NCI-H2196 (cell line): ENCODE measurements around the gene RNF38.
"Not testable (repeated sequence)": the region's sequence is repeated elsewhere in the genome, so short reads cannot be mapped to it uniquely, and the experiment has no call there.

Experiments
- DNase-seq: peaks from one replicate; lab custom pipeline; 2025; ENCODE audit not compliant: unreplicated experiment; lab: John Stamatoyannopoulos, UW

The RNF38 gene

DNA sequence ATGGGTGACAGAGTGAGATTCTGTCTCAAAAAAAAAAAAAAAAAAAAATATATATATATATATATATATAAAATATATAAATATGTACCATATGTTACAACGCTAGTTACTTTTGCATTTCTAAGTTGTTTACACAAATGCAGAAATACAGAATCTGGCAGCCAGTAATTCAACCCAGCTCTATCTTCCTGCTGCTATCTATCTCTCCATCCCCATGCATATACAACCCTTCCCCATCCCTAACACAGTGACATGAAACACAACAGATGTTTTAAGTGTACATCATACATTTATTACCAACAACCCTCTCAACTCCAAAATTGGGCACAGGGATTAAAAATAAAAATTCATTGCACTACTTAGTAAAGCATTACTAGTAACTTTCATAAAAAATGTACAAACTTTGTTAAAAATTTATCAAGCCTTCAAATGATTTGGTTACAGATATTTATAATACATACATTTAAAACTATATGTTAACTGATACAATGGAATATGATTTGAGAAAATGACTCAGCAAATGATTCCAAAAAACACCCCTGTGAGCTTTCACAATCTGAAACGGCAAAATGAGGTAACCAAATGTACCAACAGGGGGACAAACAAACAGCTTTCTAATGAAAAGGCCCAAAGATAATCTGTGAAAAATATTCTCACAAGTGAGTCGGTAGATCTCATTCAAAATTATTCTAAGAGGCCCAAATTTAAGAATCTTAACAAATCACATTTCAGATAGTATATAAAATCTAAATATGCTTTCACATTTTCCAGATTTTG, 63.8 kb downstream of the RNF38 start:
- DNase-seq, result no peak

DNA sequence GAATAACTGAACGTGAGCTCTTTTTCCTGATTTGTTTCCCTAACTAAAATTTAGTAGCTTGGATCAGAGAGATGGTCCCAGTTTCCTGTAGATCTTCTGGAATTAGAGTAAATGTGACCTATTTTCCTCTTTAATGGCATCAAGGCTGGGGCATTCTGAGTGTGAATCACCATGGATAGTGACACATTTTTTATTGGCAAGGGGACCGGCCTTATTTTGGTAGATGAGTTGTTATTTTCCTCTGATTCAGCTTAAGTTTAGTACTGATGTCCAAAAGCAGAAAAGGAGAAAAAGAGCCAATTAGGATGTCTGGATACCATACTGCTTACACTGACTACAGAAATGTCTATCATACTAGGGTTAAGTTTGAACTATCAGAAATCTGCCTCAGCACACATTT, 68.1 kb downstream of the RNF38 start:
- DNase-seq, result no peak

DNA sequence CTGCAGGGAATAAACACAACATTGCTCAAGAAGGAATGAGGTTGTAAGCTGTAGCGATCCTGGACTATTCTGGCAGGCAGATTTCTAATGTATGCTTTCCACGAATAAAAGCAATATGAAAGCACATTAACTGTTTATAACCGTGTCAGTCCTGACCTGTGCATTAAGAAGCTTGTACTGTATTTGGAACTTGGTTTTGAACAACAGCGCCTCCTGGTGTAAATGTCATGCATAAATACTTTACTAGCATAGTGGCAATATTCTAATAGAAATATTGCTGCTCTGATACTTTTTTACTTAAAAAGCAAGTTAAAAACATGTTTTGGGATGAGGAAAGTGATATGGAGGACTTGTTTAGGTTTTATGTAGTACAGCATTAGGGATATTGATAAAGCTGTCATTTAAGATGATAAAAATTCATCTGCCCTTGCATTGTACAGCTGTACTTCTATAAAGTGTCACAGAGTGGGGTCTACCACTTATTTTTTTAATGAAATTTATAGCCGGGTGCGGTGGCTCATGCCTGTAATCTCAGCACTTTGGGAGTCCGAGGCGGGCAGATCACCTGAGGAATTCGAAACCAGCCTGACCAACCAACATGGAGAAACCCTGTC, 71.2 kb downstream of the RNF38 start:
- peak; percentile 71 for DNase-seq

DNA sequence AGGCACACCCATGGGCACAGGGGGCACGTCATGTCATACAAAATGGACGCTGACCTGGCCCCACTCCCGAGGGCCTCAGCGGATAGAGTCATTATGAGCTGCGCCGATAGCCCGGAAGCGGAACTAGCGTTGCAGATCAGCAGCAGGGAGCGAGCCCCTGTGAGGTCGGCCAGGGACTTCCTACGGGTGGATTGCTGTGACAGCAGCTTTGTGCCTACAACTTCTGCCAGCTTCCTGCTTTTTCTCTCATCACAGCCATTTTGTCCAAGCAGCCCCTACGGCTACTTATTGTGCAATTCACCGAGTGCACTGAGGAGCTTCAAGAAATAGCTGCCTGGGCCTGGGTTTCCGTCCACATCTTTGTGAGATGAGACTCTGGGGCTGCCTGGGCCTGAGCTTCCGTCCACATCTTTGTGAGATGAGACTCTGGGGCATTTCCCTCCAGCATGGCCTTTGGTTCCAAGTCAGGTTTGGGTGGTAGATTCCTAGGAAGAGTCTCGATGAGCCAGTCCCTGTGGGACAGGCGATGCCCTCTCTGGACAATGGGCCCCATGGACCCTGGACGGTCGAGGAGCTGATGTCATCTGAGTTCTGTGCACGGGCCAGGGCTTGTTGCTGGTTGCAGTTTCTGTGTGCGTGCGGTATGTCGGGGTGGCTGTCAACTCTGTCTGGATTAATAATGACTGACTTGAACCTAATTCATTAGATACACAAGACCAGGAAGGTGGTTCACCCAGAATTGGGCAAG, 74.8 kb downstream of the RNF38 start:
- no peak for DNase-seq

DNA sequence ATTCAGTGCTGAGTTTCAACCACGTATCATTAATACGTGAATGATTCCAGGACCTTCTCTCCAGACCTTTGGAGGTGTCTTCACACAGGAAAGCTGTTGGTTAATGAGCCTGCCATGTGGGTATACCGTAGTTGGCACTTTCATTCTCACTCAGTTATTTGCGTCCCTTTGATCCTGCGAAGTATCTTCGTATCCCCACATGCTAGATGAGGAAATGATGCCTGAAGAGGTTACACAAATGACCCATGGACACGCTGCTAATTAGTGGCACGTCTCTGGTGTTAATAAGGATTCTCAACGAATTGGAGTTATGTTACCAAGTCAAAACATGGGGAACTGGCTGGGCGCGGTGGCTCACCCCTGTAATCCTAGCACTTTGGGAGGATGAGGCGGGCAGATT, 76.1 kb downstream of the RNF38 start:
- DNase-seq, result no peak

DNA sequence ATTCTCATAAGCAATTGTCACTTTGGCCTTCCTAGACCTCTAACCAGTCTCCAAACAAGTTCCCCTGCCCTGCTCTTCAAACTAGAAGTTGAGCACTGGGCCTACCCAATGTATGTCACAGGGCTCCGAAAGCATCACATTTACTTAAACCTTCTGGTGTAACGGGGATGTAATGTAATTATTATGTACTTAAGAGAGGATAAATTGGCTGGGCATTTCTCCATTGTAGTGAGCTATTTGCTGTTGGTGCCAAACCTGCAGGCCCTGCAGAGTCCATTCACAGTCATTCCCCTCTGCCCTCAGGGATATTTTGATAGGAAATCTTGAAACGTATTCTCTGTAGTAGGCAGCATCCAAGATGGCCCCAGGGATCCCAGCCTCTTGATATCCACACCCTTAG, 77.6 kb downstream of the RNF38 start:
- DNase-seq, result no peak

DNA sequence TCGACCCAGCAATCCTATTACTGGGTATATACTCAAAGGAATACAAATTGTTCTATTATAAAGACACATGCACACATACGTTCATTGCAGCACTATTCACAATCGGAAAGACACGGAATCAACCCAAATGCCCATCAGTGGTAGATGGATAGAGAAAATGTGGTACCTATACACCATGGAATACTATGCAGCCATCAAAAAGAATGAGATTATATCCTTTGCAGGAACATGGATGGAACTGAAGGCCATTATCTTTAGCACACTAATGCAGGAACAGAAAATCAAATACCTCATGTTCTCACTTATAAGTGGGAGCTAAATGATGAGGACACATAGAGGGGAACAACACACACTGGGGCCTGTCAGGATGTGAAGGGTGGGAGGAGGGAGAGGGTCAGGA, 78.2 kb downstream of the RNF38 start:
- DNase-seq, result not testable (repeated sequence)

DNA sequence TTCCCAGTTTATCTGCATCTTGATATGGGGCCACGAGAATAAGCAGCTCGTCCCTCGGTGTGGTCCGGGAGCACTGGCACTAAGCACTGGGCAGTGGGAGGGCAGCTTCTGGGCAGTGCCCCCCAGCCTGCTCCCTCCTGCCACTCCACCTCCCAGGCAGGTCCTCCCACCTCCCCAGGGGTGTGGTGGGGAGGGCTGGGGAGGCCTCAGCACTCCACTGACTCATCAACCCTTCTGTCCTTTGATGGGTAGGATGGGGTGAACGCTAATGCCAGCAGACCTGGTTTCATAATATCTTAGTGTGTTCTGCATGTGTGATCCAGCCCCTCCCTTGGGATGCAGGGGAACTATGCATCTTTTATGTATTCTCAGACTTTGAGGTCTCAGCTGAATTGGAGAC, 79.6 kb downstream of the RNF38 start:
- no peak for DNase-seq

DNA sequence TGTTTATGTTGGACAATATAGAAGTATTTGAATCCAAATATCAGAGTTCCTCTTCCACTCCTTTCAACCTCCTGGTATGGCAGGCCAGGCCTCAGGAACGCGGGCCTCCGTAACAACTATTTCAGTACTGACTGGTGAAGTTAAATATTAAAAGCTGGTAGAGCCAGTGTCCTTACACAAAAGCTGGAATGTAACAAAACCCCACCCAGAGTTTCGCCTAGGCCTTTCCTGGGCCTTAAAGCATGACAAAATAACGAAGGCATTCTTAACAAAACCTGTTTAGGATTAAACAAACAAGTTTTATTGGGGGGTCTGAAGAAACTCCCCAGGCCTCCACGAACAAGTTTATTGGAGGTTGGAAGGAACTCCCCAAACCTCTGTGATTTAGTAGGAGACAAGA, 80.3 kb downstream of the RNF38 start:
- DNase-seq, result no peak

DNA sequence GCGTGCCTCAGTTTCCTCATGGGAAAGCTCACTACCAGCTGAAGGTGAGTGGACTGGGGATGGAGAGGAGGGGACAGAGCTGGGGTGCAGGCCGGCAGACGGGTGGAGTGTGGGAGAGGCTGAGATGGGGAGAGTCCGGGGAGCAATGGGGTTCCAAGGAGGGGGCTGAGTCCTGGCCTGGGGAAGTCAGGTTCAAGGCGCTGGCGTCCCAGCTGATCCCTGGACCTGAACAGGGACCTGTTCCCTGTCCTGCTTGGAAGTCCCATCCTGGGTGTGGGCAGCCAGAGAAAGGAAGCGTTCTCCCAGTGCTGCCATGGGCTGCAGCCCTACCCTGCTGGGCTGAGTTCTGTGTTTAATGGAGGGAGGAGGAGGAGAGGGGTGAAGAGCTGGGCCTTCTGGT, 80.9 kb downstream of the RNF38 start:
- DNase-seq, result no peak

DNA sequence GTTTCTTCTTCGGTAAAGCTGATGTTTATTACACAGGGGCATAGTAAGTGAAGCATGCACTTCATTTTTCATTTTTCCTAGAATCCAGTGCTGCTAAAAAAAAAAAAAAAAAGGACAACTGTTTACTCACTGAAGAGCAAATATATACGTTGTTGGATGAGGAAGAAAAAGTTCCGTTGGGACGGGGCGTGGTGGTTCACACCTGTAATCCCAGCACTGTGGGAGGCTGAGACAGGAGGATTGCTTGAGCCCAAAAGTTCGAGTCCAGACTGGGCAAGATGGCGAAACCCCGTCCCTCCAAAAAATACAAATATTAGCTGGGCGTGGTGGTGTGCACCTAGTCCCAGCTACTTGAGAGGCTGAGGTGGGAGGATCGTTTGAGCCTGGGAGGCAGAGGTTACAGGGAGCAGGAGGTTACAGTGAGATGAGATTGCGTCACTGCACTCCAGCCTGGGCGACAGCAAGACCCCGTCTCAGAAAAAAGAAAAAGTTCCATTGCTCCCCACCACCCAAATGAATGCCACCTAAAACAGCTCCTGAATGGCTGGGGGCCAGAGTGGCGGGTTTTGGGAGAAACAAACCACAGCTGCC, 81.8 kb downstream of the RNF38 start:
- no peak for DNase-seq

DNA sequence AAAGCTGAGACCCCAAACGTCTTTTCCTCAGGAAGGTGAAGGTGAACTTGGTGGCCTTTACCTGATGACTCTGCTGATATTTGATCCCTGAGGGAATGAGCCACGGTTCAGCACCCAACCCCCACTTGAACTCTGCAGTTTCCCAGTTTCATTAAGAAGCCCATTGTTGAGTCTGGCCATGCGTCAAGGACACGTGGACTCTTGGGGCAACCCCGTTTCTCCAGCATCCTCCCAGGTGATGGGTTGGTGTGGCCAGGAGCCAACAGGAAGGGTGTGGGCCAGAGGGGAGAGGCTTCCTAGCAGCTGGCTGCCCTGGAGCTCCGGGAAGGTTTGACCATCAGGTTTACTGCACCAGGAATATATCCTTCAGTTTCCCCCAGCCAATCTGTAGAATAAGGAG, 82.3 kb downstream of the RNF38 start:
- DNase-seq, result peak; percentile 91

DNA sequence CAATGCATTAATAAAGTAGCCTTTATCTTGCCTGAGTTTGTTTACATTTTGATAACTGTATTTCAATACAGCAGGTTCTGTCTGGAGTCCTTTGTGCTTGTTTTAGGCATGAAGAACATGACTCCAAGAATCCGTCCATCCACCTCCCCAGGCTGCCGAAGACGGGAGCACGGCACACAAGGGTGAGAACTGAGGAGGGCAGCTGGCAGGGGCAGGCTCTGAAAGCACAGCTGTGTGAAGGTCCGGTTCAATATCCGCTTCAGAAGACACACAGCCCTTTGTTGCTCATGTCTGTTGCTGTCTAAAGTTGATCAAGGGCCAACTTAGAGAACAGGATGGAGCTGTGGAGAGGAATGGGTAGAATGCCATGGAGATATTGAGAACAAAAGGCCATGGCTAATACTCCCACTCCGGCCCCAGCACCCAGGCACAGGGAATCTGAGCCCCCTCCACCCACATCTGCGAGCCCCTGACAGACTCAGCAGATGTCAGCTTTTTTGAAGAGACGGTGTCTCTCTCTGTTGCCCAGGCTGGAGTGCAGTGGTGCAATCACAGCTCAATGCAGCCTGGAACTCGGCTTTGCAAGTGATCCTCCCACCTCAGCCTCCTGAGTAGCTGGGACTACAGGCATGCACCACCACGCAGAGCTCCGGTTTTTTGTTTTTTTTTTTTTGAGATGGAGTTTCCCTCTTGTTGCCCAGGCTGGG, 83.3 kb downstream of the RNF38 start:
- DNase-seq, result peak; percentile 28

DNA sequence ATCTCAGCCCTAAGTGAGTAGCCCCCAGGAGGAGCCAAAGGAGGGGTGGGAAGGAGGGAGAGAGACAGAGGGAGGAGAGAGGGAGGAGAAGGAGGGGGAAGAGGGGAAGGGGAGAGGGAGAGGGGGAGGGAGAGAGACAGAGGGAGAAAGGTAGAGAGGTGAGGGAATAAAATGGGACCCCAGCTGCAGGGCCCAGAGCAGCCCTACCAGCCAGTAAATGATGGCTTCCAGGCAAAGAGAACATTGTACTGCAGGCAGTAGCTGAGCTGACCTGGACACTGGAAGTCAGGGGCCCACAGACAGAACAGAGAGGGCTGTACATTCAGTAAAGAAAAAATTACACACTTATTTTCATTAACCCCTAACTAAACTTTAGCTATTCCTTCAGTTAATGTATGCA, 84.0 kb downstream of the RNF38 start:
- DNase-seq, result no peak

DNA sequence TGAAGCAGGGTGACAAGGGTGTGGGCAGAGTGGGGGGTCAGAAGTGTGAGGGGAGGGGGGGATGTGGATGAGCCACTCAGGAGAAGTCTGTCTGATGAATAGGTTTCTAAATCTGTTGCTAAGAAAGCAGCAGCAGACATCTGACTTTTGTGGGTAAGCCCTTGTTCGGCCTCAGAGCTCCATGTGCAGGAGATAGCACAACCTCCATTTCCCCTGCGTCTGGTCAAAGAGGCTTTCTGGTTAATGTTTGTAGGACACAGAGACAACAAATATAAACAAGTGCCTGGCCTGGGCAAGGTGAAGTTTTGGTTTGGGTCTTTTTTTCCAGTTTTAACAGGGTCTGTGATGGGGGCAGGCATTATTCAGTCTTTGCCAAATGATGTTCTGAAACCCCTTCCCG, 84.8 kb downstream of the RNF38 start:
- no peak for DNase-seq

DNA sequence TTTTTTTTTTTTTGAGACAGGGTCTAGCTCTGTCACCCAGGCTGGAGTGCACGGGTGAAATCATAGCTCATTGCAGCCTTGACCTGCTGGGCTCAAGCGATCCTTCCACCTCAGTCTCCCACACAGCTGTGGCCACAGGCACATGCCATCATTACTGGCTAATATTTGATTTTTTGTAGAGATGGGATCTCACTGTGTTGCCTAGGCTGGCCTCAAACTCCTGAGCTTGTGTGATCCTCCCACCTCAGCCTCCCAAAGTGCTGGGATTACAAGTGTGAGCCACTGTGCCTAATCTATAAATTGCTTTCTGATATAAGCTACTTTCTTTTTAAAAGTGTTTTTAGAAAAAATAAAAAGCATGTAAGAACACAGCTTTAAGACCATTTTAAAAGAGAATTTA, 85.3 kb downstream of the RNF38 start:
- DNase-seq, result no peak

DNA sequence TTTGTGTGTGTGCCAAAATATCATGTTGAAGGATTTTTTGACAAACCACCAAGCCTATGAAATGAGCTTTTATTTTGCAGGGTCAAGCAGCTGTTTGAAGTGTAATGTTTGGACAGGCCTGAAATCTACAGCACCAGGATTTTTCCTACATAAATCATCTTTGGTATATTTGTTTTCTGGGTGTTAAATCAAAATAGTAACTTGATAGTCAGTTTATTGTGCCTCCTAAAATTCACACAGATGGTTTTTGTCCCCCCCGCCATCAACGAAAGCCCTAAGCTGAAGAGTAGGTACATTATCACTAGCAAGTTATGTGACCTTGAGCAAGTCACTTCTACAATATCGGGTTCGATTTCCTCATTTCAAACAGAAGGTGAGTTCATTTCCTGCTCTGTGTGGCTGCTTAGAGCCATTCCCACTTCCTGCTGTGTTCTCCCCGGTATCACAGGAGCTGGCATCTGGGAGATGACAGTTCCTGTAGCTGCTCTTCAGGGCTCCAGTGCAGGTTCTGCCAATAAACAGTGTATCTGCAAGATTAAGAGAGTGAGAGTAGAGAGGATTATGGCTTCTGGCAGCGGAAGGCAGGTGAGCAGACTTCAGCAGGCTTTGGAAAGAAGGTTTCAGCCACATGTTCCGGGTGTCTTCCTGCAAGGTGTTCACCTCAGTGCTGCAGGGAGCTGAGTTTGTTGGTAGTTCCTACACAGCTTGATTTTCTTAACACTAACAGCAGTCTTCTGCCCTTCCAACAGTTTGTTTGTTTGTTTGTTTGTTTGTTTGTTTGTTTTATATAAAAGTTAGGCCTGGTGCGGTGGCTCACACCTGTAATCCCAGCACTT, 93.4 kb downstream of the RNF38 start:
- DNase-seq, result peak; percentile 53

DNA sequence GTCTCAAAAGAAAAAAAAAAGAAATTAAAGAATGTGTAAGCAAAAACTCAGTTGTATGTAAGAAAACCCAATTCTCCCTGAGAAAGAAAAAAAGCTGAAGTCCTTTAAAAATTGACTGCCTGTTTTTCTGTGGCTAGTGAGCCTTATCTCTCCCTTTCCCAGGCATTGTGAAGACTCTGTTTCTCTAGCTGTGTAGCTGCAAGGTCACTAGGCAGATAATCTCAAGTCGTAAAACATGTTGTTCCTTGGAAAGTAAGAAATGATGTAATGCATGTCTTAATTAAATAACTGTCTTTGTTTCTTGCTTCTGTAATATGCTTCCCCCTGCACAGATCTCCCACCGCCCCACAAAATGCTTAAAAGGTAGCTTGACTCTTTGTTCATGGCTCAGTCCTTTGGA, 95.7 kb downstream of the RNF38 start:
- not testable (repeated sequence) for DNase-seq

DNA sequence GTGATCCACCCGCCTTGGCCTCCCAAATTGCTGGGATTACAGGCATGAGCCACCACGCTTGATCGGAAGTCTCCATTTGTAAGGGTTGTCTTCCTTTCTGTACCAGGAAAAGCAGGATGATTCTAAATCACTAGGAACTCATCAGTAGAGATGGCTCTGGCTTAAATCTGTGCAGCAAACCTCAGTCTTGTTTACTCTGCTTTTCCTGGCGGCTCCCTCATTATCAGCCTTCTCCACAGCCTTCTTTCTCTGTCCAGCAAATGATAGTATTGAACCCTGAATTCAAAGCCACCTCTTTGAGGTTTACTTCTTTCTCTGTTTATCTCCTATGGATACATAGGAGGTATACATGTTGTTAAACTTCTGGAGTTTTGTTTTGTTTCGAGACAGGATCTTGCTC, 98.8 kb downstream of the RNF38 start:
- DNase-seq, result no peak

DNA sequence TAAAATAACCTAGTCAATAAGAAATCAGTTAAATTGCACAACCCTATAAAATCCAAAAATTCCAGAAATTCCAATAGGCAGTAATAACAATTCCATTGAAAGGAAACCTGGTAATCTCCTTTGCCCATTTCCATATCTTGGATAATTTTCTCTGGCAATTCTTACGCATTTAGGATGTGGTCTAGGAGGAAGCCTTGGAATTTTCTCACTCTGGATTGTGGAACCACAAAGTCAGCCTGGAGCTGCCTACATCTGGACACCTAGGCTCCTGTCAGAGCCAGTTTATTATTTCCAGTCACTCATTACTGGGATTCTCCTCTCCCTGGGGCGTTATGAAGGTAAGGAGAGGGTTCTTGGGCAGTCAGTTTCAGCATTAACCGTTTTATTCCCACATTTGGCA, 101.5 kb downstream of the RNF38 start:
- no peak for DNase-seq
